Breast epithelium (tissue), 4 donors: ENCODE results near the gene FLVCR2. TPM values are rescaled to one million over a fixed set of nuclear protein-coding genes. Genes with fewer than 3 reads are reported as not detected.

Experiments
- DNase-seq, 2 donors: peaks; one replicate each; pipeline ENCODE4 v3.0.0-alpha.2; 2019; ENCODE audit warnings: low spot score in 2 of 2
- H3K27ac ChIP-seq, 2 donors: fragments of 200-600 bp; sonication (generic) in 1 of 2; one replicate each; pipeline ENCODE4 v1.5.1; 2016 to 2019; ENCODE audit warnings: mild to moderate bottlenecking in 1 of 2
- H3K27me3 ChIP-seq, 2 donors: fragments of 200-600 bp; sonication (generic) in 1 of 2; one replicate each; pipeline versions ENCODE4 v1.5.1 to v1.6.0; 2017 to 2019; ENCODE audit warnings: control low read depth in 1 of 2, mild to moderate bottlenecking in 1 of 2
- H3K36me3 ChIP-seq: fragments of 200-600 bp; one replicate; pipeline ENCODE4 v1.5.1; 2019
- H3K4me1 ChIP-seq, 2 donors: fragments of 200-600 bp; sonication (generic); one replicate each; pipeline ENCODE4 v1.5.1; 2016 to 2019; ENCODE audit warnings: control low read depth in 1 of 2
- H3K4me3 ChIP-seq, 3 donors: fragments of 200-600 bp; sonication (generic); 1 replicate in 2 of 3; 2 replicates in 1 of 3; pipeline ENCODE4 v1.5.1; 2016 to 2019; ENCODE audit warnings: mild to moderate bottlenecking in 3 of 3, moderate library complexity in 2 of 3
- H3K9me3 ChIP-seq, 2 donors: fragments of 200-600 bp; sonication (generic) in 1 of 2; one replicate each; pipeline ENCODE4 v1.5.1; 2016 to 2019; ENCODE audit warnings: control low read depth in 1 of 2
- CTCF ChIP-seq, 3 donors: fragments of 450-650 bp; IDR thresholded peaks; one replicate each; pipeline ENCODE4 v1.5.1; 2016 to 2017; ENCODE audit warnings: antibody characterized with exemption in 3 of 3, mild to moderate bottlenecking in 3 of 3, moderate library complexity in 3 of 3
- POLR2A ChIP-seq: fragments of 450-650 bp; IDR thresholded peaks from one replicate; pipeline ENCODE4 v1.6.1; 2016; ENCODE audit warnings: antibody characterized with exemption, mild to moderate bottlenecking, moderate library complexity
- POLR2AphosphoS5 ChIP-seq, 3 donors: sonication (generic); formaldehyde crosslinking; IDR thresholded peaks; one replicate each; pipeline ENCODE4 v1.6.1; 2017; ENCODE audit warnings: antibody characterized with exemption in 3 of 3
- intact Hi-C: fragments of 100-400 bp; cut with DNase I; formaldehyde crosslinking; loops from one replicate; pipeline ENCODE4 v1.15.1; 2023; ENCODE audit warnings: low total_unique reads
- total RNA-seq, 3 donors: library from RNA; depleted of rRNA; stranded (reverse); fragments of >200 nt; gene quantifications; one replicate each; pipeline ENCODE4 v1.1.0, GENCODE V29; 2016

Gene FLVCR2
- total RNA-seq, 3 donors from 2014 or later, result 4.6 to 15.4 (median 9.1) TPM

DNA sequence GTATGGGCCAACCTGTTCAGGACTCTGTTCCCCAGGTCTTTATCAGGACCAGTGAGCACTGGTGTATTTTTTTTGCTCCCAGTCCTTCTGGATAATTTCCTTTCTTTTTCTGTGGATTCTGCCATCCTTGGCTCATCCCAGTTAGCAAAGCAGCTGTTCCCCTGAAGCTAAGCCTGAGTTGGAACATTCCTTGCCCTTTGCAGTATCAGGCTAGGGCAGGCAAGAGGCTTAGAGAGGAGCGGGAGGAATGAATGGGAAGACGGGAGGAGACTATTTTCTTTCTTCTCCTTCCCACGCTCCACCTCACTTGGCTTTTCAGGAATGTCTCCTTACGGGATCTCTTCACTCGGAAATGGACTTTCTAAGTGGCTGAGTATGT lies 53.0 kb downstream of the FLVCR2 start:
- Histone ChIP-seq H3K27me3 (no peaks in the 10 kb centered on the region), H3K4me1 (peaks cover 0 to 2% of the 10 kb centered on the region in 2 donors), H3K36me3 (no peaks in the 10 kb centered on the region), H3K9me3 (no peaks in the 10 kb centered on the region), H3K4me3 (no peak overlapping the region), H3K27ac (no peak overlapping the region)
- no peak for DNase-seq
- intact Hi-C loops, result no loop called here
- TF ChIP-seq POLR2A (no peak), CTCF (IDR thresholded peaks at IDR 0.05) (no peak), POLR2AphosphoS5 (IDR thresholded peaks at IDR 0.05) (no peak)

- Histone ChIP-seq H3K4me1 (peaks cover 0 to 5% of the 10 kb centered on the region in 2 donors), H3K27me3 (no peaks in the 10 kb centered on the region), H3K36me3 (no peaks in the 10 kb centered on the region), H3K4me3 (no peak overlapping the region), H3K27ac (peak overlapping the region; percentile 68 to 79), H3K9me3 (no peaks in the 10 kb centered on the region)
- TF ChIP-seq POLR2AphosphoS5 (IDR thresholded peaks at IDR 0.05) (peak in 1 of 3 donors; percentile 64), CTCF (IDR thresholded peaks at IDR 0.05) (no peak)
- peak in 1 of 2 donors; percentile 58 for DNase-seq
- intact Hi-C loops, result no loop called here
Measured at GRCh38 chr14:75634848-75635247, 56.4 kb downstream of the FLVCR2 start.

DNA sequence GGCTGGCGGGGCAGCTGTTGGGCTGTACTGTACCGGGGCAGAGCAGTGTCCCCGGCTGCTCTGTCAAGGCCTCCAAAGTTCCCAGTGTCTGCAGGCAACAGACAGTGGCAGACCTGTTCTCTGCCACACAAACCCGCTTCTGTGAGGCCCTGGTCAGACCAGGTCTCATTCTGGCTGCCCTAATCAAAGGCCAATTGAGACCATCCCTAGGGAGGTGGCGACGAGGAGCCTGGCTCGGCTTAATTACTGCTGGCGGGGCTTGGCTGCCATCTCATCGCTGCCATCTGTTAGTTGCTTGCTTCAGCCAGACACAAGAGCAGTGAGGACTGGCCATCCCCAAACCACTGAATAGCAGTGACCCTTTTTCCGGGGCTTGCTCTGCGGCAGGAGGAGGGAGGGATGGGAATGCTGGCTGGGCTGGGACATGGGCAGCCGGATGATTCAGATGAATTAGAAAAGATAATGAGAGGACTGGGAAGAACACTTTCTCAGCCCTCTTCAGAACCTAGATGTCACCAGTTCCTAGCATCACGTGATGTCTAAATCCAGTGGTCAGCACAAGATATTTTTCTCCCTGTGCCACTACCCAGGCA lies 57.8 kb downstream of the FLVCR2 start:
- Histone ChIP-seq H3K36me3 (no peaks in the 10 kb centered on the region), H3K4me3 (no peak overlapping the region), H3K4me1 (peaks cover 0 to 5% of the 10 kb centered on the region in 2 donors), H3K9me3 (no peaks in the 10 kb centered on the region), H3K27ac (peak overlapping the region; percentile 23 to 79), H3K27me3 (no peaks in the 10 kb centered on the region)
- TF ChIP-seq POLR2AphosphoS5 (IDR thresholded peaks at IDR 0.05), result no peak
- TF ChIP-seq POLR2A, result no peak
- no peak for TF ChIP-seq CTCF (IDR thresholded peaks at IDR 0.05)
- intact Hi-C loops, result no loop called here
- no peak for DNase-seq

- H3K27me3 ChIP-seq, result no peaks in the 10 kb centered on the region
- intact Hi-C loops, result no loop called here
- TF ChIP-seq CTCF (IDR thresholded peaks at IDR 0.05) (no peak), POLR2A (no peak), POLR2AphosphoS5 (IDR thresholded peaks at IDR 0.05) (no peak)
- no peak overlapping the region for H3K27ac ChIP-seq
- no peaks in the 10 kb centered on the region for H3K36me3 ChIP-seq
- H3K9me3 ChIP-seq, result no peaks in the 10 kb centered on the region
- peaks cover 0 to 5% of the 10 kb centered on the region in 2 donors for H3K4me1 ChIP-seq
- no peak overlapping the region for H3K4me3 ChIP-seq
- DNase-seq, result no peak
Measured at GRCh38 chr14:75640876-75641275, 62.5 kb downstream of the FLVCR2 start.

- intact Hi-C loops, result no loop called here
- no peaks in the 10 kb centered on the region for H3K9me3 ChIP-seq
- DNase-seq, result no peak
- H3K4me1 ChIP-seq, result no peaks in the 10 kb centered on the region
- TF ChIP-seq POLR2AphosphoS5 (IDR thresholded peaks at IDR 0.05) (no peak), CTCF (IDR thresholded peaks at IDR 0.05) (no peak), POLR2A (no peak)
- no peaks in the 10 kb centered on the region for H3K36me3 ChIP-seq
- H3K4me3 ChIP-seq, result no peak overlapping the region
- no peak overlapping the region for H3K27ac ChIP-seq
- H3K27me3 ChIP-seq, result no peaks in the 10 kb centered on the region
Measured at GRCh38 chr14:75643985-75644384, 65.6 kb downstream of the FLVCR2 start.
